GM21367 (cell line): ENCODE measurements around the gene CCDC191.

ENCODE experiments used
- ATAC-seq: cut with Tn5 transposase; IDR thresholded peaks from one replicate; pipeline ENCODE4 v1.9.1; 2021; ENCODE audit not compliant: unreplicated experiment

CCDC191 gene

GRCh38 chr3:114058646-114059045 lies 2.3 kb upstream of the CCDC191 start:
- no peak for ATAC-seq

GRCh38 chr3:114057011-114057347 lies 653 bp upstream of the CCDC191 start:
- ATAC-seq, result peak; percentile 5

- ATAC-seq, result no peak
Observed at GRCh38 chr3:114052216-114052615, 4.1 kb downstream of the CCDC191 start.

GRCh38 chr3:114043205-114043604 lies 13.1 kb downstream of the CCDC191 start:
- no peak for ATAC-seq

- no peak for ATAC-seq
Observed at GRCh38 chr3:114035896-114036295, 20.4 kb downstream of the CCDC191 start.

GRCh38 chr3:114034787-114035545 lies 21.4 kb downstream of the CCDC191 start:
- no peak for ATAC-seq

- no peak for ATAC-seq
Observed at GRCh38 chr3:114034211-114034610, 22.1 kb downstream of the CCDC191 start.

GRCh38 chr3:114033721-114034120 lies 22.6 kb downstream of the CCDC191 start:
- no peak for ATAC-seq

- ATAC-seq, result no peak
Observed at GRCh38 chr3:114026331-114026730, 30.0 kb downstream of the CCDC191 start.

GRCh38 chr3:114025451-114025850 lies 30.9 kb downstream of the CCDC191 start:
- ATAC-seq, result no peak

- ATAC-seq, result no peak
Observed at GRCh38 chr3:114022145-114022802, 34.1 kb downstream of the CCDC191 start.

GRCh38 chr3:114020907-114021306 lies 35.4 kb downstream of the CCDC191 start:
- no peak for ATAC-seq

- ATAC-seq, result no peak
Observed at GRCh38 chr3:114019486-114019885, 36.8 kb downstream of the CCDC191 start.

- ATAC-seq, result no peak
Observed at GRCh38 chr3:114014211-114014610, 42.1 kb downstream of the CCDC191 start.

- ATAC-seq, result peak; percentile 78
Observed at GRCh38 chr3:114011059-114011797, 45.1 kb downstream of the CCDC191 start.

GRCh38 chr3:114005481-114005880 lies 50.8 kb downstream of the CCDC191 start:
- ATAC-seq, result peak; percentile 83

- ATAC-seq, result peak; percentile 75
Observed at GRCh38 chr3:113985541-113985940, 70.8 kb downstream of the CCDC191 start.

GRCh38 chr3:113983544-113983943 lies 72.8 kb downstream of the CCDC191 start:
- ATAC-seq, result no peak

- ATAC-seq, result no peak
Observed at GRCh38 chr3:113981803-113982202, 74.5 kb downstream of the CCDC191 start.

GRCh38 chr3:113979916-113980315 lies 76.4 kb downstream of the CCDC191 start:
- no peak for ATAC-seq

GRCh38 chr3:113977822-113978221 lies 78.5 kb downstream of the CCDC191 start:
- ATAC-seq, result no peak

GRCh38 chr3:113968986-113969385 lies 87.3 kb downstream of the CCDC191 start:
- ATAC-seq, result no peak
